B cell (primary cell): Measurements from ENCODE around the gene SH3GL1. TPM values are rescaled to one million over a fixed set of nuclear protein-coding genes. Genes with fewer than 3 reads are reported as not detected.

Experiments
- ATAC-seq: fragments of 200-7000 bp; cut with Tn5 transposase; one replicate; pipeline ENCODE4 v1.10.0; 2021; ENCODE audit warnings: low read depth, mild to moderate bottlenecking, moderate number of reproducible peaks, moderate library complexity
- CTCF ChIA-PET: fragments of 350-600 bp; sonication (Branson Sonifier 250); formaldehyde crosslinking; loops from one replicate; lab custom pipeline; 2021; ENCODE audit warnings: antibody characterized with exemption, inconsistent platforms; lab: Charles Lee
- POLR2A ChIA-PET: fragments of 350-600 bp; sonication (Branson Sonifier 250); formaldehyde crosslinking; loops from one replicate; lab custom pipeline; 2021; ENCODE audit warnings: antibody characterized with exemption; lab: Charles Lee
- DNase-seq: peaks from one replicate; pipeline ENCODE4 v3.0.0; 2013
- H2AFZ ChIP-seq: 2 replicates; pipeline ENCODE4 v1.6.1; 2012; ENCODE audit warnings: mild to moderate bottlenecking, low read depth, low read length; ENCODE audit not compliant: insufficient read depth, poor library complexity, severe bottlenecking
- H3K27ac ChIP-seq, 2 donors: 1 replicate in 1 of 2; 2 replicates in 1 of 2; pipeline ENCODE4 v1.5.1; 2012 to 2013; ENCODE audit warnings: low read length in 2 of 2, mild to moderate bottlenecking in 2 of 2, moderate library complexity in 1 of 2
- H3K27me3 ChIP-seq, 4 experiments: fragments of 200-600 bp in 1 of 4; sonication (generic) in 1 of 4; replicated peaks in 1 of 4; 1 replicate in 2 of 4; 2 replicates in 2 of 4; pipeline versions ENCODE4 v1.6.1 to v1.7.0; 2013 to 2016; ENCODE audit warnings: low read length in 3 of 4, mild to moderate bottlenecking in 2 of 4, mixed read lengths in 1 of 4, moderate library complexity in 1 of 4; ENCODE audit not compliant: insufficient read depth in 4 of 4, control insufficient read depth in 3 of 4; ENCODE audit errors: control extremely low read depth in 1 of 4
- H3K36me3 ChIP-seq, 2 experiments: replicated peaks in 1 of 2; 1 replicate in 1 of 2; 2 replicates in 1 of 2; pipeline versions ENCODE4 v1.6.1 to v1.7.1; 2013; ENCODE audit warnings: low read length in 1 of 2; ENCODE audit not compliant: insufficient read depth in 2 of 2, control insufficient read depth in 1 of 2; ENCODE audit errors: control extremely low read depth in 1 of 2, extremely low read depth in 1 of 2
- H3K4me1 ChIP-seq, 2 donors: fragments of 200-600 bp in 1 of 2; sonication (generic) in 1 of 2; 1 replicate in 1 of 2; 2 replicates in 1 of 2; pipeline versions ENCODE4 v1.5.1 to v1.6.1; 2013 to 2017; ENCODE audit warnings: low read length in 2 of 2; ENCODE audit not compliant: control insufficient read depth in 2 of 2, insufficient read depth in 2 of 2
- H3K4me2 ChIP-seq: replicated peaks from 2 replicates; pipeline ENCODE3; 2012; ENCODE audit warnings: mild to moderate bottlenecking, low read depth, low read length; ENCODE audit not compliant: poor library complexity, severe bottlenecking
- H3K4me3 ChIP-seq, 5 experiments: fragments of 200-600 bp in 1 of 5; sonication (generic) in 1 of 5; 1 replicate in 3 of 5; 2 replicates in 2 of 5; pipeline versions ENCODE4 v1.5.1 to v1.7.0; 2011 to 2016; ENCODE audit warnings: low read length in 4 of 5, mild to moderate bottlenecking in 4 of 5, low read depth in 2 of 5, control low read depth in 1 of 5, moderate library complexity in 1 of 5; ENCODE audit not compliant: insufficient read depth in 1 of 5; ENCODE audit errors: control extremely low read depth in 1 of 5, extremely low read depth in 1 of 5
- H3K79me2 ChIP-seq: fragments of 200-600 bp; sonication (generic); one replicate; pipeline ENCODE4 v1.6.0; 2016; ENCODE audit warnings: low read length; ENCODE audit not compliant: control insufficient read depth, insufficient read depth
- H3K9ac ChIP-seq: fragments of 200-600 bp; sonication (generic); 2 replicates; pipeline ENCODE4 v1.6.1; 2017; ENCODE audit warnings: mild to moderate bottlenecking, low read length, moderate library complexity
- H3K9me3 ChIP-seq, 3 donors: one replicate each; pipeline versions ENCODE4 v1.6.1 to v1.7.1; 2013; ENCODE audit warnings: low read length in 2 of 3; ENCODE audit not compliant: control insufficient read depth in 2 of 3, insufficient read depth in 1 of 3; ENCODE audit errors: control extremely low read depth in 1 of 3
- H4K20me1 ChIP-seq: 2 replicates; pipeline ENCODE4 v1.6.0; 2012; ENCODE audit warnings: mild to moderate bottlenecking, low read length; ENCODE audit not compliant: insufficient read depth, control insufficient read depth, poor library complexity, severe bottlenecking
- H3K27ac Mint-ChIP-seq: one replicate; pipeline ENCODE4 v1.8.0; 2021; ENCODE audit warnings: mixed read lengths
- H3K27me3 Mint-ChIP-seq: one replicate; pipeline ENCODE4 v1.8.0; 2021; ENCODE audit warnings: mixed read lengths
- H3K4me1 Mint-ChIP-seq: one replicate; pipeline ENCODE4 v1.8.0; 2021; ENCODE audit warnings: mixed read lengths
- H3K4me3 Mint-ChIP-seq: one replicate; pipeline ENCODE4 v1.8.0; 2021; ENCODE audit warnings: mixed read lengths
- H3K9me3 Mint-ChIP-seq: one replicate; pipeline ENCODE4 v1.8.0; 2022; ENCODE audit warnings: mixed read lengths; ENCODE audit not compliant: insufficient read depth
- EZH2 ChIP-seq: IDR thresholded peaks from 2 replicates; pipeline ENCODE4 v1.6.1; 2012; ENCODE audit warnings: borderline replicate concordance, low read depth, mild to moderate bottlenecking, moderate library complexity, low read length; ENCODE audit not compliant: insufficient read depth, poor library complexity, severe bottlenecking
- WGBS: methylation state at CpG from one replicate; pipeline ENCODE4 v1.1.5; 2013; ENCODE audit warnings: missing lambda C conversion rate; ENCODE audit not compliant: insufficient coverage; 5-methylcytosine and 5-hydroxymethylcytosine counted together
- intact Hi-C: fragments of 100-400 bp; cut with micrococcal nuclease; formaldehyde crosslinking; loops from one replicate; pipeline ENCODE4 v1.10.0; 2022
- polyA plus RNA-seq: library from polyadenylated mRNA; depleted of rRNA; stranded (reverse); fragments of >200 nt; gene quantifications from 2 replicates; pipeline ENCODE4 v1.2.3, GENCODE V29; 2012
- total RNA-seq, 2 donors: library from RNA; stranded (reverse); fragments of 120-200 nt in 1 of 2; gene quantifications; 1 replicate in 1 of 2; 2 replicates in 1 of 2; pipeline versions ENCODE4 v1.2.3 to v1.2.4, GENCODE V29; 2013 to 2022
- TF ChIP-seq, protein P1 (sequence below): fragments of 200-600 bp; IDR thresholded peaks from one replicate; pipeline ENCODE4 v1.8.0; 2022; ENCODE audit warnings: antibody characterized with exemption, mild to moderate bottlenecking

The SH3GL1 gene
- total and polyA plus RNA-seq, 2 donors (not counting 1 experiment from before 2014, with no cell fraction given) = 37.2 to 42.4 TPM

DNA sequence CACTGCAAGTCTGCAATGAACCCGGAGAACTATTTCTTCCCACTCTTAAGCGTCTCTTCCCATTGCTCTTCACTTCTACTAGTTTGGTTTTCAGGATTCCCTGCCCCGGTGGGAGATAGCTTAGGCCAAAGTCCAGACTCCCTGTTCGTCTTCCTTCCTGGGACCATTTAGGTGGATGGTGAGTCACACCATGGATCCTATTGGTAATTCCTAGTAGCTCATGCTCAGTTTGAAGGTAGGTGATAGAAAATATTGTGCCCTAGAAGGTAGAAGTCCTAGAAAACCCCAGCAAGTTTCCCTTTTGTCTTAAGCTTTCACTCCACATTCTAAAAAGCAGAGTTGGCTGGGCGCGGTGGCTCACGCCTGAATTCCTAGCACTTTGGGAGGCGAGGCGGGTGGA, 15.9 kb upstream of the SH3GL1 start:
- intact Hi-C loops = no loop called here
- no peak overlapping the region for H3K4me3 ChIP-seq
- ChIA-PET POLR2A (interaction anchor here (0.5 kb wide), 1 partner anchor 14 kb away, joined by 3 read pairs; no protein-coding TSS in a partner anchor), CTCF (no interaction called here)
- H3K4me1 ChIP-seq = no peaks in the 10 kb centered on the region
- no peaks in the 10 kb centered on the region for H3K27me3 ChIP-seq
- no peak overlapping the region for H3K4me2 ChIP-seq
- no peaks in the 10 kb centered on the region for H4K20me1 ChIP-seq
- H3K9ac ChIP-seq = no peak overlapping the region
- Mint-ChIP-seq H3K4me1 (no peaks in the 10 kb centered on the region), H3K4me3 (no peak overlapping the region), H3K27me3 (no peaks in the 10 kb centered on the region), H3K27ac (no peak overlapping the region), H3K9me3 (no peaks in the 10 kb centered on the region)
- H3K79me2 ChIP-seq = peaks cover 34% of the 10 kb centered on the region
- H3K9me3 ChIP-seq = no peaks in the 10 kb centered on the region
- peaks cover 1 to 6% of the 10 kb centered on the region in 2 experiments for H3K36me3 ChIP-seq
- TF ChIP-seq EZH2 = no peak
- TF ChIP-seq, protein P1, sequence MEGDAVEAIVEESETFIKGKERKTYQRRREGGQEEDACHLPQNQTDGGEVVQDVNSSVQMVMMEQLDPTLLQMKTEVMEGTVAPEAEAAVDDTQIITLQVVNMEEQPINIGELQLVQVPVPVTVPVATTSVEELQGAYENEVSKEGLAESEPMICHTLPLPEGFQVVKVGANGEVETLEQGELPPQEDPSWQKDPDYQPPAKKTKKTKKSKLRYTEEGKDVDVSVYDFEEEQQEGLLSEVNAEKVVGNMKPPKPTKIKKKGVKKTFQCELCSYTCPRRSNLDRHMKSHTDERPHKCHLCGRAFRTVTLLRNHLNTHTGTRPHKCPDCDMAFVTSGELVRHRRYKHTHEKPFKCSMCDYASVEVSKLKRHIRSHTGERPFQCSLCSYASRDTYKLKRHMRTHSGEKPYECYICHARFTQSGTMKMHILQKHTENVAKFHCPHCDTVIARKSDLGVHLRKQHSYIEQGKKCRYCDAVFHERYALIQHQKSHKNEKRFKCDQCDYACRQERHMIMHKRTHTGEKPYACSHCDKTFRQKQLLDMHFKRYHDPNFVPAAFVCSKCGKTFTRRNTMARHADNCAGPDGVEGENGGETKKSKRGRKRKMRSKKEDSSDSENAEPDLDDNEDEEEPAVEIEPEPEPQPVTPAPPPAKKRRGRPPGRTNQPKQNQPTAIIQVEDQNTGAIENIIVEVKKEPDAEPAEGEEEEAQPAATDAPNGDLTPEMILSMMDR = no peak
- no peak overlapping the region for H2AFZ ChIP-seq
- WGBS = 93% methylated on average over 6 of the region's 9 CpGs
- no peak for DNase-seq
- no peak for ATAC-seq
- no peak overlapping the region for H3K27ac ChIP-seq

DNA sequence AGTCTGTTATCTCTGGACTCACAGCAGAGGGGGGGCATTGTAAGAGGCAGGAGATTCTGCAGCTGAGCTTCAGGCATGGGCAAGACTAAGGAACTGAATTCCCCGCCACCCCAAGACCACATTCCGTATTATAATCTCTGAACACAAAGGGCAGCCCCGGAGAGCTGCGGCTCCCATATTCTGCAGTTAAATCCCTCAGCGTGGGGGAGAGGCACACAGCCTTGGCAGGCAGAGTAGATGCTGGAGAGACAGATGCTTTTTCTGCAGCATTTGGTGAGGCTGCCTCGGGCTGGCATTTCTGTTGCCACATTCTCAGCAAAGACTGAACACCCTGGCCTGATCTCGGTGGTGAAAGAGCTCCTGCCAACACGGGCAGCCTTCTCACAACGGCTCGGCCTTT, 15.0 kb upstream of the SH3GL1 start:
- no peak overlapping the region for H3K27ac Mint-ChIP-seq
- no peak overlapping the region for H3K27ac ChIP-seq
- 87% methylated on average over 9 of the region's 10 CpGs for WGBS
- H3K4me3 ChIP-seq = no peak overlapping the region
- H3K4me3 Mint-ChIP-seq = no peak overlapping the region
- DNase-seq (no peak), ATAC-seq (no peak)
- H4K20me1 ChIP-seq = no peaks in the 10 kb centered on the region
- no peak overlapping the region for H2AFZ ChIP-seq
- H3K9ac ChIP-seq = no peak overlapping the region
- no peaks in the 10 kb centered on the region for H3K9me3 Mint-ChIP-seq
- POLR2A ChIA-PET = no interaction called here
- intact Hi-C loops = no loop called here
- no peaks in the 10 kb centered on the region for H3K27me3 Mint-ChIP-seq
- H3K36me3 ChIP-seq = peaks cover 1 to 6% of the 10 kb centered on the region in 2 experiments
- H3K27me3 ChIP-seq = no peaks in the 10 kb centered on the region
- no peaks in the 10 kb centered on the region for H3K9me3 ChIP-seq
- H3K79me2 ChIP-seq = peaks cover 40% of the 10 kb centered on the region
- H3K4me1 Mint-ChIP-seq = no peaks in the 10 kb centered on the region
- no peak overlapping the region for H3K4me2 ChIP-seq
- TF ChIP-seq EZH2 = no peak
- TF ChIP-seq, protein P1 = no peak
- CTCF ChIA-PET = interaction anchor here (1.1 to 1.5 kb wide), 2 partner anchors 13 to 14 kb away, joined by 3 to 5 read pairs; partner anchors contain the start of gene CHAF1A
- H3K4me1 ChIP-seq = no peaks in the 10 kb centered on the region
